GM12878 (cell line): ENCODE results near the gene RSPH4A. TPM values are rescaled to one million over a fixed set of nuclear protein-coding genes. Genes with fewer than 3 reads are reported as not detected.

Experiments used
- ATAC-seq: fragments of 200-7000 bp; cut with Tn5 transposase; 3 replicates; pipeline ENCODE4 v1.9.1; 2020; ENCODE audit warnings: mild to moderate bottlenecking, moderate library complexity
- BruUV-seq: library from RNA; stranded (reverse); fragments of 400-500 nt; replicated peaks from 2 replicates; lab custom pipeline; 2021; lab: Mats Ljungman, UMichigan
- CTCF ChIA-PET: fragments of 300-600 bp; sonication (Branson Sonifier 250); formaldehyde crosslinking; extraction: SDS; loops from one replicate; lab custom pipeline; 2021; ENCODE audit warnings: inconsistent platforms; lab: Yijun Ruan, JAX
- POLR2A ChIA-PET: fragments of 350-600 bp; formaldehyde crosslinking; extraction: SDS; loops from one replicate; lab custom pipeline; 2021; ENCODE audit warnings: inconsistent platforms; lab: Charles Lee
- RAD21 ChIA-PET: fragments of 300-600 bp; sonication (Branson Sonifier 250); formaldehyde crosslinking; loops from one replicate; lab custom pipeline; 2023; ENCODE audit warnings: antibody characterized with exemption; ENCODE audit not compliant: unreplicated experiment; lab: Charles Lee
- SMC1A ChIA-PET: fragments of 300-600 bp; sonication (Branson Sonifier 250); formaldehyde crosslinking; loops from one replicate; lab custom pipeline; 2023; ENCODE audit not compliant: unreplicated experiment, uncharacterized antibody; lab: Charles Lee
- DNase-seq: peaks from one replicate; pipeline ENCODE4 v3.0.0-alpha.2; 2011; ENCODE audit warnings: low read depth, low spot score
- FAIRE-seq: peaks from 3 replicates; lab custom pipeline; 2011; peaks lifted over from hg19 to GRCh38; lab: Jason Lieb, UNC
- H2AFZ ChIP-seq: 2 replicates; pipeline ENCODE4 v1.6.0; 2011; ENCODE audit warnings: low read depth, low read length, control low read depth; ENCODE audit not compliant: control insufficient read depth
- H3K27ac ChIP-seq: 2 replicates; pipeline ENCODE4 v1.5.1; 2011; ENCODE audit warnings: control low read depth; ENCODE audit not compliant: control insufficient read depth, insufficient read depth
- H3K27me3 ChIP-seq, 2 experiments: replicated peaks in 1 of 2; 2 replicates each; pipeline versions ENCODE4 v1.6.0 to v1.6.1; 2011; ENCODE audit warnings: low read length in 1 of 2; ENCODE audit not compliant: control insufficient read depth in 2 of 2, insufficient read depth in 2 of 2
- H3K36me3 ChIP-seq, 2 experiments: 2 replicates each; pipeline ENCODE4 v1.5.1; 2011; ENCODE audit warnings: low read length in 1 of 2; ENCODE audit not compliant: control insufficient read depth in 2 of 2, insufficient read depth in 2 of 2
- H3K4me1 ChIP-seq: 2 replicates; pipeline ENCODE4 v1.6.1; 2011; ENCODE audit warnings: mild to moderate bottlenecking, low read length, moderate library complexity, mixed read lengths; ENCODE audit not compliant: control insufficient read depth, insufficient read depth
- H3K4me2 ChIP-seq: 2 replicates; pipeline ENCODE4 v1.6.0; 2011; ENCODE audit warnings: control low read depth; ENCODE audit not compliant: control insufficient read depth, insufficient read depth
- H3K4me3 ChIP-seq: fragments of 200-600 bp; sonication (generic); 2 replicates; pipeline ENCODE4 v1.5.1; 2016
- H3K79me2 ChIP-seq: 2 replicates; pipeline ENCODE4 v1.6.0; 2011; ENCODE audit warnings: low read length; ENCODE audit not compliant: control insufficient read depth, insufficient read depth
- H3K9ac ChIP-seq: 2 replicates; pipeline ENCODE4 v1.8.0; 2011; ENCODE audit warnings: low read length, control low read depth, mixed read lengths; ENCODE audit not compliant: control insufficient read depth, insufficient read depth
- H3K9me3 ChIP-seq: replicated peaks from 3 replicates; pipeline ENCODE4 v1.5.1; 2011; ENCODE audit warnings: mild to moderate bottlenecking, low read length; ENCODE audit not compliant: control insufficient read depth, insufficient read depth
- H4K20me1 ChIP-seq: 2 replicates; pipeline ENCODE4 v1.6.0; 2011; ENCODE audit not compliant: control insufficient read depth, insufficient read depth
- BMI1 ChIP-seq: fragments of 450-650 bp; IDR thresholded peaks from 2 replicates; pipeline ENCODE4 v1.6.1; 2016; ENCODE audit warnings: mild to moderate bottlenecking, moderate library complexity, borderline replicate concordance
- CBX5 ChIP-seq: sonication (generic); IDR thresholded peaks from 2 replicates; pipeline ENCODE4 v1.6.1; 2016; ENCODE audit warnings: low read depth, moderate library complexity, mild to moderate bottlenecking, inconsistent platforms
- EZH2 ChIP-seq: IDR thresholded peaks from 2 replicates; pipeline ENCODE4 v1.6.1; 2012; ENCODE audit warnings: low read depth, mild to moderate bottlenecking, control low read depth, inconsistent platforms, low read length, borderline replicate concordance; ENCODE audit not compliant: control insufficient read depth
- HDAC6 ChIP-seq: fragments of 200-600 bp; sonication (generic); IDR thresholded peaks from one replicate; pipeline ENCODE4 v1.8.0; 2017; ENCODE audit warnings: antibody characterized with exemption; ENCODE audit not compliant: unreplicated experiment
- IKZF2 ChIP-seq, 2 experiments: fragments of 450-650 bp; IDR thresholded peaks; 2 replicates each; pipeline ENCODE4 v1.6.1; 2017; ENCODE audit warnings: mild to moderate bottlenecking in 2 of 2, moderate library complexity in 2 of 2
- RELA ChIP-seq: fragments of 450-650 bp; IDR thresholded peaks from 2 replicates; pipeline ENCODE4 v1.8.0; 2014; ENCODE audit warnings: borderline replicate concordance; ENCODE audit not compliant: partially characterized antibody
- ZNF384 ChIP-seq: IDR thresholded peaks from 2 replicates; pipeline ENCODE4 v1.6.1; 2012; ENCODE audit warnings: low read depth, mild to moderate bottlenecking, low read length, improper control_type of control experiment, borderline replicate concordance
- WGBS: methylation state at CpG from one replicate; pipeline ENCODE4 v1.1.6; 2016; ENCODE audit warnings: low lambda C conversion rate; ENCODE audit not compliant: insufficient replicate concordance, insufficient coverage; ENCODE audit errors: missing lambda C conversion rate; 5-methylcytosine and 5-hydroxymethylcytosine counted together
- in situ Hi-C: fragments of 300-500 bp; cut with MboI; formaldehyde crosslinking; loops from 9 replicates; pipeline ENCODE4 v1.14.3; 2018; ENCODE audit warnings: mixed read lengths
- intact Hi-C: fragments of 100-400 bp; cut with micrococcal nuclease; formaldehyde crosslinking; loops from one replicate; pipeline ENCODE4 v1.14.2; 2022; ENCODE audit not compliant: unreplicated experiment
- polyA plus RNA-seq, 11 experiments: library from polyadenylated mRNA; depleted of rRNA in 4 of 11; unstranded in 6 of 11; stranded (reverse) in 5 of 11; fragments of >200 nt; fragmentation: Nextera tagmentation in 4 of 11; fragmentation: Illumina TruSeq in 1 of 11; extraction: Ambion mirVana in 4 of 11; extraction: Trizol in 1 of 11; gene quantifications; 1 replicate in 1 of 11; 2 replicates in 10 of 11; pipeline versions ENCODE4 v1.2.1 to v1.2.3, GENCODE V29; 2011 to 2016; ENCODE audit warnings: inconsistent platforms in 2 of 11, missing spikeins in 2 of 11, low read depth in 1 of 11
- total RNA-seq, 4 experiments: library from RNA; depleted of rRNA in 3 of 4; stranded (reverse); fragments of >200 nt in 3 of 4; fragmentation: Illumina TruSeq in 1 of 4; extraction: Trizol in 1 of 4; gene quantifications; 2 replicates each; pipeline versions ENCODE4 v1.2.1 to v1.2.3, GENCODE V29; 2013 to 2021
- TF ChIP-seq, protein P1 (sequence below): fragments of 450-650 bp; formaldehyde crosslinking; IDR thresholded peaks from 2 replicates; pipeline ENCODE4 v1.4.0; 2020; ENCODE audit warnings: mild to moderate bottlenecking, moderate library complexity
- TF ChIP-seq, protein P2 (sequence below): IDR thresholded peaks from 2 replicates; pipeline ENCODE4 v1.6.1; 2011; ENCODE audit warnings: low read depth, mild to moderate bottlenecking, low read length, moderate library complexity, borderline replicate concordance; ENCODE audit errors: extremely low read depth
- TF ChIP-seq, protein P3 (sequence below): IDR thresholded peaks from 2 replicates; pipeline ENCODE4 v1.6.1; 2012; ENCODE audit warnings: low read depth, low read length, improper control_type of control experiment

The RSPH4A gene
- total and polyA plus RNA-seq, 10 of the 15 experiments (the other 5 are each of a cell fraction or from before 2014, with no cell fraction given) = 0.07 to 0.28 (median 0.21) TPM; not detected in 1

DNA sequence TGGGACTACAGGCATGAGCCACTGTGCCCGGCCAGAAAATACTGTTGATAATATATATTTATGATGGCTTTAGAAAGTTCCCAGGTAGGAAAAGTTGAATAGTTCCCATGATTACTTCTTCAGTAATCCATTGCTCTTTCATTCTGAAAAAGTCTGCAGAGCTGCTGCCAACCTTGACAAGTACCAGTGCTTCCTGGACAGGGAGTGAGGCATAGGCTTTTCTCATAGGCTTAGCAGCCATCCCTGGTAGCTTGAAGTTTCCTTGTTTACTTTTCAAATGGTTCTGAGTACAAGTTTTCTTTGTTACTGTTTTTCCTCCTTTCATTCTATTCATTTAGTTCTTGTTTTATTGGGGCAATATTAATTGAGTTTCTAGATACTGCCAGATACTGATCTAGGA lies 37.1 kb upstream of the RSPH4A start:
- peaks cover 16% of the 10 kb centered on the region for H3K79me2 ChIP-seq
- intact Hi-C loops (no loop called here), in situ Hi-C loops (no loop called here)
- H3K36me3 ChIP-seq = peaks cover 0 to 12% of the 10 kb centered on the region in 2 experiments; a peak in 1 of 4 replicates
- peak; percentile 46; the same call in 2 of the 3 replicates for ATAC-seq
- no peak overlapping the region for H3K9ac ChIP-seq
- no TSS peak for BruUV-seq
- no peak for FAIRE-seq
- H3K4me3 ChIP-seq = no peak overlapping the region
- no peak for TF ChIP-seq RELA
- TF ChIP-seq HDAC6 = no peak
- TF ChIP-seq ZNF384 = no peak
- H3K4me1 ChIP-seq = no peaks in the 10 kb centered on the region
- H4K20me1 ChIP-seq = no peaks in the 10 kb centered on the region
- CTCF ChIA-PET = interaction anchor here (0.9 to 1.6 kb wide), 2 partner anchors 16 to 68 kb away, joined by 5 to 7 read pairs; no protein-coding TSS in a partner anchor
- H3K27me3 ChIP-seq = no peaks in the 10 kb centered on the region
- H3K27ac ChIP-seq = no peak overlapping the region
- SMC1A ChIA-PET = interaction anchor here (1.8 kb wide), 1 partner anchor 18 kb away, joined by 4 read pairs; no protein-coding TSS in a partner anchor
- DNase-seq = no peak
- H3K4me2 ChIP-seq = no peak overlapping the region; the same call in 1 of the 2 replicates
- POLR2A ChIA-PET = interaction anchor here (0.9 kb wide), 1 partner anchor 102 kb away, joined by 3 read pairs; the partner anchor contains the start of gene KPNA5
- 94% methylated on average over 1 of the region's 1 CpG for WGBS
- H3K9me3 ChIP-seq = no peaks in the 10 kb centered on the region
- RAD21 ChIA-PET = no interaction called here
- H2AFZ ChIP-seq = no peak overlapping the region

DNA sequence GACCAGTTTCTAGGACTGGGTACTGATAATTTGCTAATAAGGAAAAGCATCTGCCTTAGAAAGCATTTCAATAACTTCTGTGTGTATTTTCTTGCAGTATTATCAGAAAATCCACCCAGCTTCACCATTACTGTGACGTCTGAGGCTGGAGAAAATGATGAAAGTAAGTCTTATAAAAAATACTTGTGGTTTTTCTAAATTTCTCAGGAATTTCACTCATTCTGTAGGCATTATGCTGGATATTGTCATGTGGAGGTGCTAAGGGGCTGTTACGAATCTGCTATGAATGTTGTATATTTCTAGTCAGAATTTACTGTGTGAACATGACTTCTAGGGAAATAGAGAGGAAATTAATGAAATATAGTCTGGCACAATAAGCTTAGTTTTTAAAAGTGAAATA lies 36.1 kb upstream of the RSPH4A start:
- 95% methylated on average over 2 of the region's 2 CpGs for WGBS
- TF ChIP-seq, protein P1, sequence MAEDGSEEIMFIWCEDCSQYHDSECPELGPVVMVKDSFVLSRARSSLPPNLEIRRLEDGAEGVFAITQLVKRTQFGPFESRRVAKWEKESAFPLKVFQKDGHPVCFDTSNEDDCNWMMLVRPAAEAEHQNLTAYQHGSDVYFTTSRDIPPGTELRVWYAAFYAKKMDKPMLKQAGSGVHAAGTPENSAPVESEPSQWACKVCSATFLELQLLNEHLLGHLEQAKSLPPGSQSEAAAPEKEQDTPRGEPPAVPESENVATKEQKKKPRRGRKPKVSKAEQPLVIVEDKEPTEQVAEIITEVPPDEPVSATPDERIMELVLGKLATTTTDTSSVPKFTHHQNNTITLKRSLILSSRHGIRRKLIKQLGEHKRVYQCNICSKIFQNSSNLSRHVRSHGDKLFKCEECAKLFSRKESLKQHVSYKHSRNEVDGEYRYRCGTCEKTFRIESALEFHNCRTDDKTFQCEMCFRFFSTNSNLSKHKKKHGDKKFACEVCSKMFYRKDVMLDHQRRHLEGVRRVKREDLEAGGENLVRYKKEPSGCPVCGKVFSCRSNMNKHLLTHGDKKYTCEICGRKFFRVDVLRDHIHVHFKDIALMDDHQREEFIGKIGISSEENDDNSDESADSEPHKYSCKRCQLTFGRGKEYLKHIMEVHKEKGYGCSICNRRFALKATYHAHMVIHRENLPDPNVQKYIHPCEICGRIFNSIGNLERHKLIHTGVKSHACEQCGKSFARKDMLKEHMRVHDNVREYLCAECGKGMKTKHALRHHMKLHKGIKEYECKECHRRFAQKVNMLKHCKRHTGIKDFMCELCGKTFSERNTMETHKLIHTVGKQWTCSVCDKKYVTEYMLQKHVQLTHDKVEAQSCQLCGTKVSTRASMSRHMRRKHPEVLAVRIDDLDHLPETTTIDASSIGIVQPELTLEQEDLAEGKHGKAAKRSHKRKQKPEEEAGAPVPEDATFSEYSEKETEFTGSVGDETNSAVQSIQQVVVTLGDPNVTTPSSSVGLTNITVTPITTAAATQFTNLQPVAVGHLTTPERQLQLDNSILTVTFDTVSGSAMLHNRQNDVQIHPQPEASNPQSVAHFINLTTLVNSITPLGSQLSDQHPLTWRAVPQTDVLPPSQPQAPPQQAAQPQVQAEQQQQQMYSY (CRISPR knock-in tag) = no peak
- TF ChIP-seq, protein P2, sequence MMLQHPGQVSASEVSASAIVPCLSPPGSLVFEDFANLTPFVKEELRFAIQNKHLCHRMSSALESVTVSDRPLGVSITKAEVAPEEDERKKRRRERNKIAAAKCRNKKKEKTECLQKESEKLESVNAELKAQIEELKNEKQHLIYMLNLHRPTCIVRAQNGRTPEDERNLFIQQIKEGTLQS = no peak
- TF ChIP-seq EZH2 (no peak), BMI1 (no peak), IKZF2 (IDR thresholded peaks at IDR 0.05) (no peak), CBX5 (no peak)
- TF ChIP-seq, protein P3, sequence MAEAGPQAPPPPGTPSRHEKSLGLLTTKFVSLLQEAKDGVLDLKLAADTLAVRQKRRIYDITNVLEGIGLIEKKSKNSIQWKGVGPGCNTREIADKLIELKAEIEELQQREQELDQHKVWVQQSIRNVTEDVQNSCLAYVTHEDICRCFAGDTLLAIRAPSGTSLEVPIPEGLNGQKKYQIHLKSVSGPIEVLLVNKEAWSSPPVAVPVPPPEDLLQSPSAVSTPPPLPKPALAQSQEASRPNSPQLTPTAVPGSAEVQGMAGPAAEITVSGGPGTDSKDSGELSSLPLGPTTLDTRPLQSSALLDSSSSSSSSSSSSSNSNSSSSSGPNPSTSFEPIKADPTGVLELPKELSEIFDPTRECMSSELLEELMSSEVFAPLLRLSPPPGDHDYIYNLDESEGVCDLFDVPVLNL = no peak

More for the DNA sequence above, 36.1 kb upstream of the RSPH4A start:
- ATAC-seq (no peak), DNase-seq (no peak), FAIRE-seq (no peak)
- Histone ChIP-seq H3K27me3 (no peaks in the 10 kb centered on the region), H3K9me3 (no peaks in the 10 kb centered on the region), H2AFZ (no peak overlapping the region), H3K4me2 (no peak overlapping the region), H3K4me1 (no peaks in the 10 kb centered on the region), H3K36me3 (peaks cover 0 to 10% of the 10 kb centered on the region in 2 experiments; a peak in 1 of 4 replicates), H4K20me1 (no peaks in the 10 kb centered on the region), H3K9ac (no peak overlapping the region), H3K4me3 (no peak overlapping the region), H3K79me2 (peaks cover 14% of the 10 kb centered on the region), H3K27ac (no peak overlapping the region)
- CTCF ChIA-PET = no interaction called here
- intact Hi-C loops (no loop called here), in situ Hi-C loops (no loop called here)
- SMC1A ChIA-PET = interaction anchor here (1.8 kb wide), 1 partner anchor 19 kb away, joined by 4 read pairs; no protein-coding TSS in a partner anchor
- POLR2A ChIA-PET = no interaction called here
- BruUV-seq = no TSS peak
- RAD21 ChIA-PET = interaction anchor here (0.7 kb wide), 1 partner anchor 292 kb away, joined by 3 read pairs; no protein-coding TSS in a partner anchor
